ENCODE measurements around the gene COL4A4.

The COL4A4 gene

GRCh38 chr2:226965376-226965775 lies 198.6 kb downstream of the COL4A4 start:
- Histone ChIP-seq H3K27me3 (ENCODE audit: insufficient read depth, low read length, poor library complexity) (no peaks in the 10 kb centered on the region), H3K36me3 (ENCODE audit: insufficient read depth, low read length) (no peaks in the 10 kb centered on the region; the same call in 1 of the 2 replicates), H4K20me1 (ENCODE audit: insufficient read depth, low read length) (no peaks in the 10 kb centered on the region), H3K4me1 (ENCODE audit: insufficient read depth, low read length) (no peaks in the 10 kb centered on the region), H3K4me2 (ENCODE audit: insufficient read depth, low read length) (no peak overlapping the region), H3K27ac (ENCODE audit: low read length) (no peak overlapping the region), H2AFZ (ENCODE audit: low read depth, low read length) (no peak overlapping the region), H3K9ac (ENCODE audit: low read depth, low read length) (no peak overlapping the region), H3K9me3 (ENCODE audit: insufficient read depth, low read length, severe bottlenecking) (peaks cover 2% of the 10 kb centered on the region), H3K4me3 (ENCODE audit: low read depth in 1 of 2, low read length in 2 of 2) (no peak overlapping the region), H3K79me2 (ENCODE audit: insufficient read depth, low read length) (no peaks in the 10 kb centered on the region)
- ATAC-seq (ENCODE audit: insufficient read depth, low read depth): no peak
- no peak for DNase-seq
- TF ChIP-seq CTCF (IDR thresholded peaks at IDR 0.05; ENCODE audit: borderline replicate concordance, extremely low read depth, low read length, poor library complexity, severe bottlenecking): no peak
- TF ChIP-seq EZH2 (IDR thresholded peaks at IDR 0.05; ENCODE audit: borderline replicate concordance, low read depth, low read length, severe bottlenecking): no peak

GRCh38 chr2:226963528-226963927 lies 200.5 kb downstream of the COL4A4 start:
- no peak overlapping the region for H3K27ac ChIP-seq (ENCODE audit: low read length)
- DNase-seq: no peak
- H3K9me3 ChIP-seq (ENCODE audit: insufficient read depth, low read length, severe bottlenecking): peaks cover 6% of the 10 kb centered on the region

GRCh38 chr2:226962176-226962773 lies 201.7 kb downstream of the COL4A4 start:
- Histone ChIP-seq H3K9ac (ENCODE audit: low read depth, low read length) (no peak overlapping the region), H3K4me1 (ENCODE audit: insufficient read depth, low read length) (no peaks in the 10 kb centered on the region), H2AFZ (ENCODE audit: low read depth, low read length) (no peak overlapping the region), H3K4me2 (ENCODE audit: insufficient read depth, low read length) (no peak overlapping the region), H3K9me3 (ENCODE audit: insufficient read depth, low read length, severe bottlenecking) (peaks cover 6% of the 10 kb centered on the region), H3K79me2 (ENCODE audit: insufficient read depth, low read length) (no peaks in the 10 kb centered on the region), H3K27me3 (ENCODE audit: insufficient read depth, low read length, poor library complexity) (no peaks in the 10 kb centered on the region), H4K20me1 (ENCODE audit: insufficient read depth, low read length) (no peaks in the 10 kb centered on the region), H3K36me3 (ENCODE audit: insufficient read depth, low read length) (no peaks in the 10 kb centered on the region; the same call in 1 of the 2 replicates), H3K4me3 (ENCODE audit: low read depth in 1 of 2, low read length in 2 of 2) (no peak overlapping the region), H3K27ac (ENCODE audit: low read length) (no peak overlapping the region)
- no peak for DNase-seq
- ATAC-seq (ENCODE audit: insufficient read depth, low read depth): no peak
- no peak for TF ChIP-seq CTCF (IDR thresholded peaks at IDR 0.05; ENCODE audit: borderline replicate concordance, extremely low read depth, low read length, poor library complexity, severe bottlenecking)
- no peak for TF ChIP-seq EZH2 (IDR thresholded peaks at IDR 0.05; ENCODE audit: borderline replicate concordance, low read depth, low read length, severe bottlenecking)

More at GRCh38 chr2:226963528-226963927, 200.5 kb downstream of the COL4A4 start:
- no peak overlapping the region for H3K4me2 ChIP-seq (ENCODE audit: insufficient read depth, low read length)
- H3K27me3 ChIP-seq (ENCODE audit: insufficient read depth, low read length, poor library complexity): no peaks in the 10 kb centered on the region
- no peak overlapping the region for H2AFZ ChIP-seq (ENCODE audit: low read depth, low read length)
- H3K4me3 ChIP-seq (ENCODE audit: low read depth in 1 of 2, low read length in 2 of 2): no peak overlapping the region
- H3K4me1 ChIP-seq (ENCODE audit: insufficient read depth, low read length): no peaks in the 10 kb centered on the region
- no peaks in the 10 kb centered on the region for H3K79me2 ChIP-seq (ENCODE audit: insufficient read depth, low read length)
- no peaks in the 10 kb centered on the region; the same call in 1 of the 2 replicates for H3K36me3 ChIP-seq (ENCODE audit: insufficient read depth, low read length)
- no peak overlapping the region for H3K9ac ChIP-seq (ENCODE audit: low read depth, low read length)
- TF ChIP-seq EZH2 (IDR thresholded peaks at IDR 0.05; ENCODE audit: borderline replicate concordance, low read depth, low read length, severe bottlenecking): no peak
- TF ChIP-seq CTCF (IDR thresholded peaks at IDR 0.05; ENCODE audit: borderline replicate concordance, extremely low read depth, low read length, poor library complexity, severe bottlenecking): no peak
- ATAC-seq (ENCODE audit: insufficient read depth, low read depth): no peak
- H4K20me1 ChIP-seq (ENCODE audit: insufficient read depth, low read length): no peaks in the 10 kb centered on the region

Measured in DND-41 (cell line).